Mammary epithelial cell (primary cell): ENCODE results near the gene C15orf40.

Experiments used
- EZH2 ChIP-seq: IDR thresholded peaks from 2 replicates; pipeline ENCODE4 v1.6.1; 2012; ENCODE audit warnings: low read length, inconsistent platforms, borderline replicate concordance
- TF ChIP-seq, protein P1 (sequence below), 2 donors: IDR thresholded peaks in 1 of 2; conservative IDR thresholded peaks in 1 of 2; 2 replicates each; pipeline ENCODE4 v1.5.1; 2011 to 2012; ENCODE audit warnings: inconsistent platforms in 2 of 2, low read length in 2 of 2, mild to moderate bottlenecking in 2 of 2, control low read depth in 1 of 2, low read depth in 1 of 2; ENCODE audit not compliant: insufficient read depth in 1 of 2; ENCODE audit errors: extremely low read depth in 1 of 2

DNA sequence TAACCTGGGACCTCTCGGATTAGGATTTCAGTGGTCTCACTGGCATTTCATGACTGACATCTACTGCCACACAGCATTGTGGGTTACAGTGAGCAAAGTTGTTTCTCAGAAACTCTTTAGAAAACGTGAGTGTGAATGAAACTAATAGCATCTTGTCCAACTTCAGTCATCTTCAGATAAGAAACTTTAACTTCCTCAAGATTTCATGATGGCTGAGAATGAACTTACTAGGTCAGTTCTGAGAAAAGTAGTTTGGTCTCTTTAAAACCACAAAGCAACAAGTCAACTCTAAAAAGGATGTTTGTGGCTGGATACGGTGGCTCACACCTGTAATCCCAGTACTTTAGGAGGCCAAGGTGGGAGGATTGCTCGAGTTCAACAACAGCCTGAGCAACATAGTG, 44.8 kb downstream of the C15orf40 start:
- TF ChIP-seq, protein P1, sequence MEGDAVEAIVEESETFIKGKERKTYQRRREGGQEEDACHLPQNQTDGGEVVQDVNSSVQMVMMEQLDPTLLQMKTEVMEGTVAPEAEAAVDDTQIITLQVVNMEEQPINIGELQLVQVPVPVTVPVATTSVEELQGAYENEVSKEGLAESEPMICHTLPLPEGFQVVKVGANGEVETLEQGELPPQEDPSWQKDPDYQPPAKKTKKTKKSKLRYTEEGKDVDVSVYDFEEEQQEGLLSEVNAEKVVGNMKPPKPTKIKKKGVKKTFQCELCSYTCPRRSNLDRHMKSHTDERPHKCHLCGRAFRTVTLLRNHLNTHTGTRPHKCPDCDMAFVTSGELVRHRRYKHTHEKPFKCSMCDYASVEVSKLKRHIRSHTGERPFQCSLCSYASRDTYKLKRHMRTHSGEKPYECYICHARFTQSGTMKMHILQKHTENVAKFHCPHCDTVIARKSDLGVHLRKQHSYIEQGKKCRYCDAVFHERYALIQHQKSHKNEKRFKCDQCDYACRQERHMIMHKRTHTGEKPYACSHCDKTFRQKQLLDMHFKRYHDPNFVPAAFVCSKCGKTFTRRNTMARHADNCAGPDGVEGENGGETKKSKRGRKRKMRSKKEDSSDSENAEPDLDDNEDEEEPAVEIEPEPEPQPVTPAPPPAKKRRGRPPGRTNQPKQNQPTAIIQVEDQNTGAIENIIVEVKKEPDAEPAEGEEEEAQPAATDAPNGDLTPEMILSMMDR (conservative IDR thresholded peaks at IDR 0.05 in 1 of 2, IDR thresholded peaks at IDR 0.05 in 1 of 2; ENCODE audit: extremely low read depth in 1 of 2, insufficient read depth in 1 of 2, low read depth in 1 of 2, low read length in 2 of 2): no peak
- TF ChIP-seq EZH2: no peak
